HEK293T (cell line): ENCODE results near the gene RBMS1.

Source experiments
- CTCF ChIA-PET: fragments of 350-600 bp; formaldehyde crosslinking; extraction: SDS; loops from one replicate; lab custom pipeline; 2021; ENCODE audit warnings: antibody characterized with exemption, inconsistent platforms; lab: Yijun Ruan, JAX
- POLR2A ChIA-PET: fragments of 350-600 bp; formaldehyde crosslinking; extraction: SDS; loops from one replicate; lab custom pipeline; 2020; ENCODE audit warnings: antibody characterized with exemption, inconsistent platforms; lab: Yijun Ruan, JAX
- DNase-seq: peaks from one replicate; pipeline ENCODE4 v3.0.0; 2012; ENCODE audit warnings: mixed read lengths; ENCODE audit errors: extremely low spot score
- ARNT ChIP-seq: fragments of 450-650 bp; IDR thresholded peaks from 2 replicates; pipeline ENCODE4 v1.6.1; 2017; ENCODE audit warnings: mild to moderate bottlenecking
- BHLHE40 ChIP-seq: fragments of 450-650 bp; IDR thresholded peaks from 2 replicates; pipeline ENCODE4 v1.6.1; 2016; ENCODE audit warnings: mild to moderate bottlenecking, moderate library complexity, borderline replicate concordance
- CTBP1 ChIP-seq: fragments of 450-650 bp; IDR thresholded peaks from 2 replicates; pipeline ENCODE4 v1.6.1; 2016; ENCODE audit warnings: borderline replicate concordance
- ELF4 ChIP-seq: fragments of 450-650 bp; IDR thresholded peaks from 2 replicates; pipeline ENCODE4 v1.6.1; 2017; ENCODE audit warnings: antibody characterized with exemption
- FOXA1 ChIP-seq: fragments of 450-650 bp; IDR thresholded peaks from 2 replicates; pipeline ENCODE4 v1.6.1; 2016; ENCODE audit warnings: mild to moderate bottlenecking
- FOXK2 ChIP-seq: fragments of 450-650 bp; IDR thresholded peaks from 2 replicates; pipeline ENCODE4 v1.6.1; 2016; ENCODE audit warnings: mild to moderate bottlenecking
- FOXM1 ChIP-seq: fragments of 450-650 bp; IDR thresholded peaks from 2 replicates; pipeline ENCODE4 v1.6.1; 2017; ENCODE audit warnings: mild to moderate bottlenecking, borderline replicate concordance
- HDGF ChIP-seq: fragments of 450-650 bp; IDR thresholded peaks from 2 replicates; pipeline ENCODE4 v1.6.1; 2017; ENCODE audit warnings: antibody characterized with exemption, borderline replicate concordance
- L3MBTL2 ChIP-seq: fragments of 450-650 bp; conservative IDR thresholded peaks from 2 replicates; pipeline ENCODE4 v1.6.1; 2016; ENCODE audit warnings: mild to moderate bottlenecking
- LEF1 ChIP-seq: fragments of 450-650 bp; IDR thresholded peaks from 2 replicates; pipeline ENCODE4 v1.6.1; 2017; ENCODE audit warnings: mild to moderate bottlenecking, borderline replicate concordance
- NFRKB ChIP-seq: fragments of 450-650 bp; IDR thresholded peaks from 2 replicates; pipeline ENCODE4 v1.6.1; 2016; ENCODE audit warnings: mild to moderate bottlenecking, moderate library complexity
- PKNOX1 ChIP-seq: fragments of 450-650 bp; IDR thresholded peaks from 2 replicates; pipeline ENCODE4 v1.6.1; 2016
- SP1 ChIP-seq: fragments of 450-650 bp; IDR thresholded peaks from 2 replicates; pipeline ENCODE4 v1.6.1; 2017
- SUZ12 ChIP-seq: fragments of 450-650 bp; IDR thresholded peaks from 2 replicates; pipeline ENCODE4 v1.6.1; 2016; ENCODE audit warnings: mild to moderate bottlenecking
- TARDBP ChIP-seq: fragments of 450-650 bp; IDR thresholded peaks from 2 replicates; pipeline ENCODE4 v1.6.1; 2016
- ZNF384 ChIP-seq: fragments of 450-650 bp; IDR thresholded peaks from 2 replicates; pipeline ENCODE4 v1.6.1; 2016

Gene RBMS1

GRCh38 chr2:160437273-160437672 lies 56.3 kb downstream of the RBMS1 start:
- CTCF ChIA-PET = no interaction called here
- DNase-seq = no peak
- POLR2A ChIA-PET = no interaction called here
- TF ChIP-seq CTBP1 (no peak), L3MBTL2 (no peak), NFRKB (no peak), SUZ12 (no peak), PKNOX1 (no peak)

- no peak for TF ChIP-seq BHLHE40
- no peak for TF ChIP-seq L3MBTL2
- no peak for TF ChIP-seq FOXK2
- no peak for TF ChIP-seq FOXM1
- TF ChIP-seq HDGF = no peak
- TF ChIP-seq PKNOX1 = no peak
- no peak for TF ChIP-seq SUZ12
Observed at GRCh38 chr2:160434254-160434948, 59.2 kb downstream of the RBMS1 start.

GRCh38 chr2:160433466-160434140 lies 60.0 kb downstream of the RBMS1 start:
- ChIA-PET CTCF (interaction anchor here (0.6 kb wide), 1 partner anchor 331 kb away, joined by 3 read pairs; no protein-coding TSS in a partner anchor), POLR2A (no interaction called here)
- TF ChIP-seq FOXA1 = no peak
- no peak for TF ChIP-seq HDGF
- TF ChIP-seq SUZ12 = no peak
- no peak for TF ChIP-seq BHLHE40
- no peak for DNase-seq

More at GRCh38 chr2:160434254-160434948, 59.2 kb downstream of the RBMS1 start:
- ChIA-PET CTCF (interaction anchor here (0.6 kb wide), 2 partner anchors 332 to 446 kb away, joined by 3 read pairs; no protein-coding TSS in a partner anchor), POLR2A (no interaction called here)
- DNase-seq = no peak

GRCh38 chr2:160432633-160433032 lies 61.0 kb downstream of the RBMS1 start:
- ChIA-PET POLR2A (no interaction called here), CTCF (interaction anchor here (0.7 kb wide), 1 partner anchor 562 kb away, joined by 3 read pairs; no protein-coding TSS in a partner anchor)
- no peak for DNase-seq
- TF ChIP-seq LEF1 = no peak
- TF ChIP-seq SP1 = no peak
- TF ChIP-seq ZNF384 = no peak
- no peak for TF ChIP-seq NFRKB
- no peak for TF ChIP-seq L3MBTL2
- TF ChIP-seq FOXK2 = no peak
- TF ChIP-seq SUZ12 = no peak
- no peak for TF ChIP-seq PKNOX1
- TF ChIP-seq HDGF = no peak
- no peak for TF ChIP-seq ARNT
- TF ChIP-seq TARDBP = no peak
- no peak for TF ChIP-seq CTBP1
- TF ChIP-seq FOXA1 = no peak

GRCh38 chr2:160431441-160431840 lies 62.2 kb downstream of the RBMS1 start:
- CTCF ChIA-PET = interaction anchor here (0.5 kb wide), 1 partner anchor 265 kb away, joined by 5 read pairs; no protein-coding TSS in a partner anchor
- no peak for TF ChIP-seq ZNF384
- TF ChIP-seq ELF4 = no peak
- TF ChIP-seq HDGF = no peak
- no peak for TF ChIP-seq PKNOX1
- TF ChIP-seq ARNT = no peak
- no peak for TF ChIP-seq NFRKB
- no peak for TF ChIP-seq L3MBTL2
- no peak for TF ChIP-seq FOXK2
- no peak for TF ChIP-seq LEF1
- TF ChIP-seq TARDBP = no peak
- no peak for TF ChIP-seq BHLHE40
- no peak for TF ChIP-seq SP1
- no peak for TF ChIP-seq FOXA1
- TF ChIP-seq CTBP1 = no peak
- no peak for DNase-seq
- POLR2A ChIA-PET = no interaction called here

GRCh38 chr2:160430001-160430344 lies 63.6 kb downstream of the RBMS1 start:
- TF ChIP-seq LEF1 = no peak
- no peak for TF ChIP-seq HDGF
- TF ChIP-seq ZNF384 = no peak
- TF ChIP-seq SP1 = no peak
- no peak for TF ChIP-seq ELF4
- no peak for TF ChIP-seq CTBP1
- no peak for TF ChIP-seq L3MBTL2
- no peak for TF ChIP-seq TARDBP
- no peak for TF ChIP-seq FOXM1
- no peak for TF ChIP-seq FOXK2
- no peak for TF ChIP-seq FOXA1
- ChIA-PET POLR2A (no interaction called here), CTCF (interaction anchor here (0.7 to 1.3 kb wide), 2 partner anchors 95 to 256 kb away, joined by 3 to 4 read pairs; no protein-coding TSS in a partner anchor)
- DNase-seq = no peak
